Measurements from ENCODE around the gene IL17RA.
"Not testable (repeated sequence)": the region's sequence is repeated elsewhere in the genome, so short reads cannot be mapped to it uniquely, and the experiment has no call there.

Gene IL17RA

DNA sequence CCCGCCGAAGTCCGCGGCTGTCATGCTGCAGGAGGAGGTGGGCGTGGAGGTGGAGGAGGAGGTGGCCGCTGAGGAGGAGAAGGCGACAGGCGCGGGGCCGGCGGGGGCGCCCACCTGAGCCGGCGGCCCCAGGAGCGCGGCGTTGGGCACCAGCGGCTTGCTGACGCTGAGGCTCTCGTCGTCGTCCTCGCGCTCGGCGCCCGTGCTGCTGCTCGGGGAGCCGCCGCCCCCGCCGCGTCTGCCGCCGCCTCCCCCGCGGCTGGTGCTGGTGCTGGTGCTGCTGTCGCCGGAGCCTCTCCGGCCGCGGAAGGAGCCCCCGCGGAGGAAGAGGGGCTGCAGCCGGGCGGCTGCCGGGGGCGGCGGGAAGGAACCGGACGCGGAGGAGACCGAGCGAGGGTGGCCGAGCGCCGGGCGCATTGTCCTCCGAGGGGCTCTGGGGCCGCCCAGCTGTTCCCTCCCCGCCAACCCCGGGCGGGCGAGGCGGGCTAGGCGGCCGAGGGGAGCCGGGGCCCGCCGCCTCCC is 36.0 kb downstream of the IL17RA start:
- no peak for DNase-seq (ENCODE audit: low spot score)

- no peak for DNase-seq (ENCODE audit: low spot score)
Observed at GRCh38 chr22:17121233-17122195, 36.7 kb downstream of the IL17RA start, which contains the start of gene TMEM121B. TMEM121B (minus strand) TSS chr22:17121360; CDS start chr22:17121127, 233 bp downstream.

DNA sequence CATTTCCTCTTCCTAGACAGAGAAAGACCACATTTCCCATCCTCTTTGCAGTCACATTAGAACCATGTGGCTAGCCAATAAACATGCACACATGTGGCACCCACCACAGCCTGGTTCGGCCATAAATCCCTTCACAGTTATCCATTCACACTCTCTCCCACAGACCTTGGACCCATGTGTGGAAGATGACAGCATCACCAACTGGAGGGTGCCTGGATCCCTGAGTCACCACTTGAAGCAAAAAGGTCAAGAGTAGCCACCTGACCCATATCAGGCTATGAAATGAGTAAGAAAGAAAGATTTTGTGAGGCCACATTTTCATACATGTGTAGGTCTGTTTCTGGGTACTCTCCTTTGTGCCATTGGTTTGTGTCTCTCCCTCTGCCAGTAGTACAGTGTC is 45.4 kb downstream of the IL17RA start:
- no peak for DNase-seq (ENCODE audit: low spot score)

DNA sequence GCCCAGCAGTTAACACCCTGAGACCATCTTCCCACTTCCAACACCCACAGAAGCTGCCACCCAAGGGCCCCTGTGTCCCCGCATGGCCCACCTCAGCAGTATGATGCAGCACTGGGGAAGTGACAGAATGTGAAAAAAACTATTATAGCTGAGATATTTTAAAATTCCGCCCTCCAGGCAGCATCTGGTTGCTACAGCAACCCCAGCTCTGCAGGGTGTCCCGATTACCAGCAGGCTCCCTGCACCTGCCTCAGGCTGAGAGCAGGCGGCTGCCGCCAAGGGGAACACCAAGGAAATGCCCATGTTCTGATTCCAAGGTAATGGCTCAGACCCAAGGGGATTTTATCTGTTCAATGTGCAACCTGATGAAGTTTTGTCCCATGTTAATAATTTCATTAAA is 46.9 kb downstream of the IL17RA start:
- DNase-seq (ENCODE audit: low spot score): no peak

GRCh38 chr22:17132112-17132511 is 47.3 kb downstream of the IL17RA start:
- DNase-seq (ENCODE audit: low spot score): no peak

- no peak for DNase-seq (ENCODE audit: low spot score)
Observed at GRCh38 chr22:17133137-17133536, 48.3 kb downstream of the IL17RA start.

GRCh38 chr22:17135153-17135760 is 50.5 kb downstream of the IL17RA start:
- no peak for DNase-seq (ENCODE audit: low spot score)

DNA sequence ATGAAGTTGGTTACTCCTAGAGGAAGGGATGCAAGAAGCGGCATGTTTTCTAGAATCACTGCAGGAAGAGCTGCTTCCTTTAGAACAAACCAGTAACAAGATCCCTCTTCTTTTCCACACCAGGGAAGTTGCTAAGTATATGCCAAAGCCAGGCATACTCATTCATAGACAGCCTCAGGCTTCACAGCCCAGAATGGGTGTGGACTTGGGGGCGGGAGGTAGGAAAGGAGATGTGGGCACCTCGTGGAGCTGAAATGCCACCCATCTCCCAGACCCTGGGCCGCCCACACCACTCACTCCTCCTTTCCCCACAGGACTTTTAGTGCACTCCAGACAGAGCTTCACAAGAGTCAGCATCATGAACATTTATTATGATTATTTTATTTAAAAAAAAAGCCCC is 52.4 kb downstream of the IL17RA start:
- DNase-seq (ENCODE audit: low spot score): no peak

- no peak for DNase-seq (ENCODE audit: low spot score)
Observed at GRCh38 chr22:17137861-17138425, 53.1 kb downstream of the IL17RA start.

DNA sequence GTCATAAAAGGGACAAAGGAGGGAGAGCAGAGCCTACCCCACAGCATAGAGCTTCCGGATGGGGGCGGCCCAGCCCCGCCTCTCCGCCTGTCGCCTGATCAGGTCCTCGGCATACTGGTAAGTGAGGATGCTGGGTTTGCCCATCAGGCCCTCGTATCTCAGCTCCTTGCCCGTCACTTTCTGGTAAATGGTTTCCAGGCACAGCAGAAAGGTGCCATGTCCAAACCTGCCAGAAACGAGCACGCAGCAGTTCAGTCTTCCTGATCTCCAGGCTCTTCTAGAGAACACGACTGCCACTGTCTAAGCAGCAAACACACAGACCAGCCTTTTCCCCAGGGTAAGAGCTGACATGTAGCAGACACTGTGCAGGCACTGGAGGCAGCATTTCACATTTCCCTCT is 53.7 kb downstream of the IL17RA start:
- DNase-seq (ENCODE audit: low spot score): no peak

DNA sequence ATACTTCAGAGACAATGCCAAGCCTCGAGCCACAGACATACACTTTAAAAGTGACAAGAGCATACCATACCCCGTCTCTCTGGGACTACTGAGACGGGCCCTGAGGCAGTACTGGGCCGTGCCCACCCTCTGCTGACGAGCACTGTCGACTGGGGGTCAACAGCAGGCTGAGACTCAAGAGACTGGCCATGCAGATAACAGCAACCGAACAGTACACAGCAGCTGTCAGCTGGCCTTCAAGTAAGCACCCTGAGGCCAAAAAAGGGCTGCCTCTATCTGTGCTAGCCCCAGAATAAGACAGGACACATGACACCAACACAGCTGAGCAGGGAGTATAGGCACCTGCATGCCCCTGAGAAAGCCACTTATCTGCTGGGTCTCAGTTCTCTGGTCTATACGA is 55.2 kb downstream of the IL17RA start:
- no peak for DNase-seq (ENCODE audit: low spot score)

- no peak for DNase-seq (ENCODE audit: low spot score)
Observed at GRCh38 chr22:17140826-17141766, 56.3 kb downstream of the IL17RA start.

GRCh38 chr22:17143101-17143500 is 58.3 kb downstream of the IL17RA start:
- DNase-seq (ENCODE audit: low spot score): no peak

- no peak for DNase-seq (ENCODE audit: low spot score)
Observed at GRCh38 chr22:17143826-17144225, 59.0 kb downstream of the IL17RA start.

DNA sequence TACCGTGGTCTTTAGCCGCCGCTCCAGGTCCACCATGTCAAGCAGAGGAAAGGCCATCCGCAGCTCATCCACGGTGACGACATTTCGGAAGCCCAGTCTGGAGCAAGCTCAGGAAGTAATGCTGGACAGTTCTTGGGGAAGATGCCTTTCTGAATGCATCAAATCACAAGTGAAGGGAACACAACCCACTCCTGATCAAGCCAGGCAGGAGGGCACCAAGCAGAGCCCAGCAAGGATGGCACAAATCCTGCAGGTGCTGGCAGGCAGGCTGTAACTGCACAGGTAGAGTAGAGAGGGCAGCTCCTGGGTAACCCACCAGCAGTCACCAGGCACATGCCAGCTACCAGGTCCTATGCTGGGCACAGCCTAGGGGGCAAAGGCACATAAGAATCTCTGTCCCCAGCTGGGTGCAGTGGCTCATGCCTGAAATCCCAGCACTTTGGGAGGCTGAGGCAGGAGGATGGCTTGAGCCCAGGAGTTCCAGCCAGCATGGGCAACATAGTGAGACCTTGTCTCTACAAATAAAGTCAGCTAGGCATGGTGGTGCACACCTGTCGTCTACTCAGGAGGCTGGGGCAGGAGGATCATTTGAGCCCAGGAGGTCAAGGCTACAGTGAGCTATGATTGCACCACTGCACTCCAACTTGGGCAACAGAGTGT is 60.4 kb downstream of the IL17RA start:
- DNase-seq (ENCODE audit: low spot score): no peak

- DNase-seq (ENCODE audit: low spot score): not testable (repeated sequence)
Observed at GRCh38 chr22:17147458-17147857, 62.7 kb downstream of the IL17RA start.

DNA sequence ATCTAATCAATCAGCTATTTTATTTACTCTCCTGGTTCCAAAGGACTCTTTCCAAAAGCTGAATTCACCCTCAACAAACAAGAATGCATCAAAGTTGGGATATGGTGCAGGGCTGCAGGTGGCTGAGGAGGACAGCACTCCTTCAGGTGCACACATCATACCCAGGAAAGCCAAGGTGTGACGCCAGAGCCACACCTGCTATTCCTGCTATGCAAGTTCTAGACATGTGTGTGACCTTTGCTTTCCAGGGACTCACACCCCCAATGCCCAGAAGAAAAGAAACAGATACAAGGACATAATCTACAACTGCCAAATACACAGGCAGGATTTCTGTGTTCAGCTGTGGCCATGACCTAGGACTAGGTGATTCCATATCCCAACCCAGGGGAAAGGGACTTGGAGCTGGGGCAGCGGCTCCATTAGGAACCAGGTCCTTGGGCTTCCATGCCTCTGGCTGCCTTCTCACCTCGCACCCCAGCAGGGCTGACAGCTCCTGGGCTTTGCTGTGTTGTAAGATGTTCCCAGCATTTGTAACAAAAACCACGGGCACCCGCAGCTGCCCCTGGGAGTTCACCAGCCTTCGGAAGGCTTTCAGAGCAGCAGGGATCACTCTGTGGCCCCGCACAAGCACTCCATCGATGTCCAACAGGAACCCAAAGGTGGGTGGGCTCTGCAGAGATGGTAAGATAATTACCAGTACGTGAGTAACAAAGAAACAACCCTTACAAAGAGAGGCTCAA is 64.4 kb downstream of the IL17RA start:
- no peak for DNase-seq (ENCODE audit: low spot score)

DNA sequence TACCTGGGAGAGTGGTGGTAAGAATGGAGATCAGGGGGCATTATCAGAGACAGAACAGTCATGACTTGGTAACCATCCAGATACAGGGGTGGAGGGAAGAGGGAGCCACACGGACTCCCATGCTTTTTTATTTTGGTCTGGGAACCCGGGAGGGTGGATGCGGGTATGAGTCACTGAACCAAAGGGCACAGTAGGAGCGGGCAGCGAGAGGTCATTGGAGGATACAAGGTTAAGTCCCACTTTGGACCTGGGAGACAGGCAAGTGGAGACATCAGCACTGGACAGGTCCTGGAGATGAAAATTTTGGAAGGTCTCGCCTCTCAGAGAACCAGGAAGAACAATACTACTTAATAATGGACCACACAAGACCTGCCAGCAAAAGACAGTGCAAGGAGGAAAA is 67.5 kb downstream of the IL17RA start:
- no peak for DNase-seq (ENCODE audit: low spot score)

DNA sequence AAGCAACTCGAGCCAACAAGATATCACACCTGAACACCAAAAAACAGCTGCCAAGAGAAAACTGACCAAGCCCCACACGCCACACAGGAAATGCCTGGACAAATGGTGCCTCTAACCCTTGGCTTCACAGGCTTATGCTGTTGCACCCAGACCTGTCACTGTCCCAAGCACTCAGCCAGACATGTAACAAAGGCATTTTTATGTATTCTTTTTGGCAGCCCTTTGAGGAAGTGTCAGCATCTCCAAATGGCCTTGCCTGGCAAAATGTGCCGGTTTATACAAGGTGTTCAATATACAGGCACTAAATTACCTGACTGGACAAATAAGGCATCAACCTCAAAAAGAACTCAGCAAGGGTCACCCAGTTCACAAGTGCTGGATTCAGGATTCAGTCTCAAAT is 68.2 kb downstream of the IL17RA start:
- DNase-seq (ENCODE audit: low spot score): no peak

- DNase-seq (ENCODE audit: low spot score): no peak
Observed at GRCh38 chr22:17155941-17156340, 71.1 kb downstream of the IL17RA start.
